Calu3 (cell line): ENCODE data around the gene RAB17. TPM values are rescaled to one million over a fixed set of nuclear protein-coding genes. Genes with fewer than 3 reads are reported as not detected.

ENCODE experiments used
- BruUV-seq: library from RNA; stranded (reverse); fragments of 400-500 nt; replicated peaks from 2 replicates; lab custom pipeline; 2021; lab: Mats Ljungman, UMichigan
- CTCF ChIA-PET: fragments of 300-600 bp; sonication (Branson Sonifier 250); formaldehyde crosslinking; loops from one replicate; lab custom pipeline; 2022; ENCODE audit warnings: antibody characterized with exemption; lab: Charles Lee
- DNase-seq: peaks from one replicate; pipeline ENCODE4 v3.0.0; 2022
- H3K27ac Mint-ChIP-seq: one replicate; pipeline ENCODE4 v1.8.0; 2022; ENCODE audit warnings: mixed read lengths; ENCODE audit not compliant: unreplicated experiment
- H3K27me3 Mint-ChIP-seq: one replicate; pipeline ENCODE4 v1.8.0; 2022; ENCODE audit warnings: mixed read lengths; ENCODE audit not compliant: unreplicated experiment
- H3K36me3 Mint-ChIP-seq: one replicate; pipeline ENCODE4 v1.8.0; 2022; ENCODE audit warnings: mild to moderate bottlenecking, moderate library complexity, mixed read lengths; ENCODE audit not compliant: insufficient read depth, unreplicated experiment
- H3K4me1 Mint-ChIP-seq: one replicate; pipeline ENCODE4 v1.8.0; 2022; ENCODE audit warnings: mild to moderate bottlenecking, low read depth, mixed read lengths; ENCODE audit not compliant: unreplicated experiment
- H3K4me3 Mint-ChIP-seq: one replicate; pipeline ENCODE4 v1.8.0; 2022; ENCODE audit warnings: mild to moderate bottlenecking, low read depth, moderate library complexity, mixed read lengths; ENCODE audit not compliant: unreplicated experiment
- H3K9me3 Mint-ChIP-seq: one replicate; pipeline ENCODE4 v1.8.0; 2022; ENCODE audit warnings: low read depth, mixed read lengths; ENCODE audit not compliant: unreplicated experiment
- CTCF ChIP-seq: fragments of 200-600 bp; IDR thresholded peaks from one replicate; pipeline ENCODE4 v1.8.0; 2022; ENCODE audit warnings: antibody characterized with exemption; ENCODE audit not compliant: unreplicated experiment
- intact Hi-C: fragments of 100-400 bp; cut with micrococcal nuclease; formaldehyde crosslinking; loops from one replicate; pipeline ENCODE4 v1.10.0; 2022; ENCODE audit not compliant: unreplicated experiment
- total RNA-seq: library from RNA; stranded (reverse); gene quantifications from 2 replicates; pipeline ENCODE4 v1.2.3, GENCODE V29; 2022

Gene RAB17
- total RNA-seq, 1 experiment from 2014 or later, result 33.3 TPM

- BruUV-seq, result no TSS peak
- Mint-ChIP-seq H3K27me3 (no peaks in the 10 kb centered on the region), H3K36me3 (peaks cover 5% of the 10 kb centered on the region), H3K4me1 (peaks cover 4% of the 10 kb centered on the region), H3K27ac (no peak overlapping the region), H3K4me3 (no peak overlapping the region), H3K9me3 (no peaks in the 10 kb centered on the region)
- intact Hi-C loops, result no loop called here
- DNase-seq, result no peak
- TF ChIP-seq CTCF, result no peak
- CTCF ChIA-PET, result interaction anchor here (0.9 kb wide), 1 partner anchor 193 kb away, joined by 3 read pairs; no protein-coding TSS in a partner anchor
Observed at GRCh38 chr2:237581751-237582746, 8.5 kb downstream of the RAB17 start.

- peaks cover 4% of the 10 kb centered on the region for H3K4me1 Mint-ChIP-seq
- intact Hi-C loops, result no loop called here
- TF ChIP-seq CTCF, result no peak
- H3K4me3 Mint-ChIP-seq, result no peak overlapping the region
- BruUV-seq, result no TSS peak
- H3K27ac Mint-ChIP-seq, result no peak overlapping the region
- H3K27me3 Mint-ChIP-seq, result no peaks in the 10 kb centered on the region
- H3K36me3 Mint-ChIP-seq, result peaks cover 12% of the 10 kb centered on the region
- no peak for DNase-seq
- no peaks in the 10 kb centered on the region for H3K9me3 Mint-ChIP-seq
- CTCF ChIA-PET, result interaction anchor here (0.9 kb wide), 1 partner anchor 193 kb away, joined by 3 read pairs; no protein-coding TSS in a partner anchor
Observed at GRCh38 chr2:237581326-237581725, 9.2 kb downstream of the RAB17 start.

- Mint-ChIP-seq H3K27ac (no peak overlapping the region), H3K27me3 (no peaks in the 10 kb centered on the region), H3K4me3 (no peak overlapping the region), H3K9me3 (no peaks in the 10 kb centered on the region), H3K36me3 (peaks cover 24% of the 10 kb centered on the region), H3K4me1 (peaks cover 22% of the 10 kb centered on the region)
- no TSS peak for BruUV-seq
- intact Hi-C loops, result loop anchor here (10.0 kb wide), 1 partner anchor 453 kb away; no protein-coding TSS in a partner anchor
- DNase-seq, result no peak
- CTCF ChIA-PET, result interaction anchor here (0.6 kb wide), 1 partner anchor 468 kb away, joined by 3 read pairs; no protein-coding TSS in a partner anchor
- TF ChIP-seq CTCF, result no peak
Observed at GRCh38 chr2:237577956-237578870, 12.3 kb downstream of the RAB17 start.

GRCh38 chr2:237577458-237577857, 13.1 kb downstream of the RAB17 start:
- TF ChIP-seq CTCF, result no peak
- CTCF ChIA-PET, result no interaction called here
- BruUV-seq, result no TSS peak
- Mint-ChIP-seq H3K27ac (no peak overlapping the region), H3K4me1 (peaks cover 25% of the 10 kb centered on the region), H3K27me3 (no peaks in the 10 kb centered on the region), H3K4me3 (no peak overlapping the region), H3K36me3 (peaks cover 24% of the 10 kb centered on the region), H3K9me3 (no peaks in the 10 kb centered on the region)
- DNase-seq, result no peak
- intact Hi-C loops, result loop anchor here (10.0 kb wide), 1 partner anchor 453 kb away; no protein-coding TSS in a partner anchor
